Measurements from ENCODE around the gene GLT1D1. TPM values are rescaled to one million over a fixed set of nuclear protein-coding genes. Genes with fewer than 3 reads are reported as not detected.

GLT1D1 gene
- total and polyA plus RNA-seq, 2 donors (not counting 1 experiment from before 2014, with no cell fraction given): under 0.01 TPM; not detected in 1

DNA sequence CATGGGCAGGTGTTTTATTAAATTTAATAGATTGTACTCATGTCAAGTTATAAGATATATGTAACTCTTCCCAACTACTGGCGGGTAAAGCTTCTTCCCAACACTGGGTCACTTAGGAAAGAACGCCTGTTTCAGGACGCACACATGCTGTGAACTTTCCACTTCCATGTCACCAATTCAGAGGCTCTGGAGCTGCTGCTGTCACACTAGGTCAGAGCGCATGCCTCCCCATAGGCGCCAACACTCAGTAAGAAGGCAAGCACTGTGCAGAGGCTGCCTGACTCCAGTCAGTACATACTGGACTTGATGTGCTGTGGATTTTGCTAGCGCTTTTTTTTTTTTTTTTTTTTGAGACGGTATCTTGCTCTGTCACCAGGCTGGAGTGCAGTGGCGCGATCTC is 46.7 kb upstream of the GLT1D1 start:
- Histone ChIP-seq H4K20me1 (ENCODE audit: control insufficient read depth, extremely low read depth, insufficient read depth, low read length) (no peaks in the 10 kb centered on the region), H3K9me3 (ENCODE audit: control insufficient read depth, insufficient read depth, low read depth, low read length) (no peaks in the 10 kb centered on the region), H3K36me3 (ENCODE audit: control insufficient read depth, insufficient read depth, low read length) (peaks cover 9% of the 10 kb centered on the region), H3K4me1 (ENCODE audit: control insufficient read depth, extremely low read depth, insufficient read depth, low read length) (peaks cover 8% of the 10 kb centered on the region), H3K79me2 (ENCODE audit: control insufficient read depth, insufficient read depth, low read length) (peaks cover 27% of the 10 kb centered on the region), H2AFZ (ENCODE audit: low read length) (no peak overlapping the region), H3K9ac (ENCODE audit: insufficient read depth, low read length) (no peak overlapping the region), H3K27me3 (ENCODE audit: control insufficient read depth, insufficient read depth, low read length) (no peaks in the 10 kb centered on the region), H3K27ac (ENCODE audit: insufficient read depth, low read length) (no peak overlapping the region), H3K4me3 (replicated peaks in 1 of 4; ENCODE audit: control extremely low read depth in 1 of 4, insufficient read depth in 1 of 4, low read depth in 3 of 4, low read length in 4 of 4) (no peak overlapping the region), H3K4me2 (ENCODE audit: extremely low read depth, insufficient read depth, low read length) (no peak overlapping the region)
- no peak for DNase-seq (ENCODE audit: low read depth in 2 of 2)
- TF ChIP-seq CTCF (conservative IDR thresholded peaks at IDR 0.05 in 1 of 2, IDR thresholded peaks at IDR 0.05 in 1 of 2; ENCODE audit: low read depth in 1 of 2, low read length in 2 of 2) (no peak), EZH2 (IDR thresholded peaks at IDR 0.05; ENCODE audit: low read length, missing control alignments) (no peak)

- peaks cover 9% of the 10 kb centered on the region for H3K36me3 ChIP-seq (ENCODE audit: control insufficient read depth, insufficient read depth, low read length)
- H2AFZ ChIP-seq (ENCODE audit: low read length): no peak overlapping the region
- no peak for DNase-seq (ENCODE audit: low read depth in 2 of 2)
- H3K4me1 ChIP-seq (ENCODE audit: control insufficient read depth, extremely low read depth, insufficient read depth, low read length): peaks cover 6% of the 10 kb centered on the region
- no peak overlapping the region for H3K27ac ChIP-seq (ENCODE audit: insufficient read depth, low read length)
- H3K79me2 ChIP-seq (ENCODE audit: control insufficient read depth, insufficient read depth, low read length): peaks cover 30% of the 10 kb centered on the region
- no peak overlapping the region for H3K4me3 ChIP-seq (replicated peaks in 1 of 4; ENCODE audit: control extremely low read depth in 1 of 4, insufficient read depth in 1 of 4, low read depth in 3 of 4, low read length in 4 of 4)
- H4K20me1 ChIP-seq (ENCODE audit: control insufficient read depth, extremely low read depth, insufficient read depth, low read length): no peaks in the 10 kb centered on the region
- H3K4me2 ChIP-seq (ENCODE audit: extremely low read depth, insufficient read depth, low read length): no peak overlapping the region
- no peak for TF ChIP-seq EZH2 (IDR thresholded peaks at IDR 0.05; ENCODE audit: low read length, missing control alignments)
- no peak for TF ChIP-seq CTCF (conservative IDR thresholded peaks at IDR 0.05 in 1 of 2, IDR thresholded peaks at IDR 0.05 in 1 of 2; ENCODE audit: low read depth in 1 of 2, low read length in 2 of 2)
- H3K9ac ChIP-seq (ENCODE audit: insufficient read depth, low read length): no peak overlapping the region
- no peaks in the 10 kb centered on the region for H3K9me3 ChIP-seq (ENCODE audit: control insufficient read depth, insufficient read depth, low read depth, low read length)
- no peaks in the 10 kb centered on the region for H3K27me3 ChIP-seq (ENCODE audit: control insufficient read depth, insufficient read depth, low read length)
Observed at GRCh38 chr12:128807161-128807724, 46.0 kb upstream of the GLT1D1 start.

DNA sequence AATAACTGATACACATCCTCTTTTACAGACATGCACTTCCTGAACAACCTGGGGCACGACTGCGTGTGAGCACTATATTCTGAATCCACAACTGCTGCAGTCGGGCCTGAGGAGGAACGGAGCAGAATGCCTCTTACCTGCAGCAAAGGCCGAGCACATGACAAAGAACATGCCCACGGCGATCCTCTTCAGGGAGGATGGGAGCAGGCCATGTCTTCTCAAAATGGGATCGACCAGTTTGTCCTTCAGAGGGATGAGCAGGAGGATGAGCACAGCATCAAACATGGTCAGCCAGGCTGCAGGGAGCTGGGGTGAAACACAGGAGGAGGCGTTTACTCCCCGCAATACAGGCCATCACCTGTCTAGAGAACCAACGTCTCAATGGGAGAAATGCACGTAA is 44.6 kb upstream of the GLT1D1 start:
- Histone ChIP-seq H4K20me1 (ENCODE audit: control insufficient read depth, extremely low read depth, insufficient read depth, low read length) (no peaks in the 10 kb centered on the region), H3K27ac (ENCODE audit: insufficient read depth, low read length) (no peak overlapping the region), H3K4me3 (replicated peaks in 1 of 4; ENCODE audit: control extremely low read depth in 1 of 4, insufficient read depth in 1 of 4, low read depth in 3 of 4, low read length in 4 of 4) (no peak overlapping the region), H3K9me3 (ENCODE audit: control insufficient read depth, insufficient read depth, low read depth, low read length) (no peaks in the 10 kb centered on the region), H3K4me1 (ENCODE audit: control insufficient read depth, extremely low read depth, insufficient read depth, low read length) (peaks cover 4% of the 10 kb centered on the region), H3K4me2 (ENCODE audit: extremely low read depth, insufficient read depth, low read length) (no peak overlapping the region), H2AFZ (ENCODE audit: low read length) (no peak overlapping the region), H3K9ac (ENCODE audit: insufficient read depth, low read length) (no peak overlapping the region), H3K36me3 (ENCODE audit: control insufficient read depth, insufficient read depth, low read length) (peaks cover 10% of the 10 kb centered on the region), H3K27me3 (ENCODE audit: control insufficient read depth, insufficient read depth, low read length) (no peaks in the 10 kb centered on the region), H3K79me2 (ENCODE audit: control insufficient read depth, insufficient read depth, low read length) (peaks cover 30% of the 10 kb centered on the region)
- no peak for DNase-seq (ENCODE audit: low read depth in 2 of 2)
- TF ChIP-seq EZH2 (IDR thresholded peaks at IDR 0.05; ENCODE audit: low read length, missing control alignments): no peak

All from fibroblast of lung (primary cell).